MM.1S (cell line): Measurements from ENCODE around the gene SHBG.

ENCODE experiments used
- CTCF ChIP-seq: fragments of 300-600 bp; sonication (generic); IDR thresholded peaks from 2 replicates; pipeline ENCODE4 v1.5.1; 2016; ENCODE audit warnings: antibody characterized with exemption, low read length, mixed read lengths
- EZH2phosphoT487 ChIP-seq: fragments of 300-600 bp; sonication (generic); IDR thresholded peaks from 2 replicates; pipeline ENCODE4 v1.6.1; 2018; ENCODE audit warnings: antibody characterized with exemption, low read length

- TF ChIP-seq CTCF: peak; percentile 64
- no peak for TF ChIP-seq EZH2phosphoT487
Measured at GRCh38 chr17:7632492-7632894, 2.6 kb downstream of the SHBG start.
